Glutamatergic neuron (in vitro differentiated cells): ENCODE results near the gene SLC22A13. TPM values are rescaled to one million over a fixed set of nuclear protein-coding genes. Genes with fewer than 3 reads are reported as not detected.
"Not testable (repeated sequence)": the region's sequence is repeated elsewhere in the genome, so short reads cannot be mapped to it uniquely, and the experiment has no call there.

Experiments
- DNase-seq: peaks from one replicate; pipeline ENCODE4 v3.0.0; 2022
- H3K27ac Mint-ChIP-seq: one replicate; pipeline ENCODE4 v1.8.0; 2020; ENCODE audit warnings: mild to moderate bottlenecking, mixed read lengths, inconsistent platforms; ENCODE audit not compliant: unreplicated experiment
- H3K27me3 Mint-ChIP-seq: one replicate; pipeline ENCODE4 v1.8.0; 2020; ENCODE audit warnings: mild to moderate bottlenecking, moderate library complexity, mixed read lengths, inconsistent platforms; ENCODE audit not compliant: unreplicated experiment
- H3K36me3 Mint-ChIP-seq: one replicate; pipeline ENCODE4 v1.8.0; 2020; ENCODE audit warnings: mild to moderate bottlenecking, mixed read lengths, inconsistent platforms; ENCODE audit not compliant: unreplicated experiment
- H3K4me1 Mint-ChIP-seq: one replicate; pipeline ENCODE4 v1.8.0; 2020; ENCODE audit warnings: mild to moderate bottlenecking, low read depth, mixed read lengths, inconsistent platforms; ENCODE audit not compliant: unreplicated experiment
- H3K4me3 Mint-ChIP-seq: one replicate; pipeline ENCODE4 v1.8.0; 2020; ENCODE audit warnings: mild to moderate bottlenecking, mixed read lengths, inconsistent platforms; ENCODE audit not compliant: unreplicated experiment
- H3K9me3 Mint-ChIP-seq: one replicate; pipeline ENCODE4 v1.8.0; 2020; ENCODE audit warnings: mild to moderate bottlenecking, moderate library complexity, mixed read lengths, inconsistent platforms; ENCODE audit not compliant: unreplicated experiment
- CTCF ChIP-seq: fragments of 200-600 bp; sonication (generic); IDR thresholded peaks from one replicate; pipeline ENCODE4 v1.5.0; 2021; ENCODE audit not compliant: partially characterized antibody, unreplicated experiment
- total RNA-seq: library from RNA; stranded (reverse); fragmentation: NEBNext Ultra II Directional; extraction: Animal tissue kit (Norgen Biotek cat#: 25700); gene quantifications from one replicate; pipeline ENCODE4 v1.2.1, GENCODE V29; 2021; ENCODE audit not compliant: unreplicated experiment

SLC22A13 gene
- total RNA-seq, 1 donor from 2014 or later, result 1.5 TPM

- H3K4me1 Mint-ChIP-seq, result peaks cover 8% of the 10 kb centered on the region
- no peak overlapping the region for H3K27ac Mint-ChIP-seq
- TF ChIP-seq CTCF, result no peak
- no peak overlapping the region for H3K4me3 Mint-ChIP-seq
- peaks cover 1% of the 10 kb centered on the region for H3K36me3 Mint-ChIP-seq
- peaks cover 3% of the 10 kb centered on the region for H3K27me3 Mint-ChIP-seq
- peaks cover 2% of the 10 kb centered on the region for H3K9me3 Mint-ChIP-seq
- no peak for DNase-seq
Observed at GRCh38 chr3:38317192-38317759, 51.7 kb downstream of the SLC22A13 start.

- peaks cover 5% of the 10 kb centered on the region for H3K4me1 Mint-ChIP-seq
- H3K36me3 Mint-ChIP-seq, result no peaks in the 10 kb centered on the region
- H3K9me3 Mint-ChIP-seq, result peaks cover 2% of the 10 kb centered on the region
- TF ChIP-seq CTCF, result no peak
- no peak overlapping the region for H3K4me3 Mint-ChIP-seq
- peaks cover 2% of the 10 kb centered on the region for H3K27me3 Mint-ChIP-seq
- no peak overlapping the region for H3K27ac Mint-ChIP-seq
- no peak for DNase-seq
Observed at GRCh38 chr3:38318766-38319671, 53.4 kb downstream of the SLC22A13 start.

- H3K9me3 Mint-ChIP-seq, H3K36me3 Mint-ChIP-seq, H3K27me3 Mint-ChIP-seq, DNase-seq, H3K4me3 Mint-ChIP-seq, H3K27ac Mint-ChIP-seq, H3K4me1 Mint-ChIP-seq: not testable (repeated sequence)
Observed at GRCh38 chr3:38320638-38321037, 55.0 kb downstream of the SLC22A13 start.

- Mint-ChIP-seq H3K4me3 (no peak overlapping the region), H3K27ac (no peak overlapping the region), H3K4me1 (no peaks in the 10 kb centered on the region), H3K36me3 (no peaks in the 10 kb centered on the region), H3K9me3 (peaks cover 4% of the 10 kb centered on the region), H3K27me3 (no peaks in the 10 kb centered on the region)
- DNase-seq, result no peak
- TF ChIP-seq CTCF, result no peak
Observed at GRCh38 chr3:38323060-38323459, 57.4 kb downstream of the SLC22A13 start.

DNA sequence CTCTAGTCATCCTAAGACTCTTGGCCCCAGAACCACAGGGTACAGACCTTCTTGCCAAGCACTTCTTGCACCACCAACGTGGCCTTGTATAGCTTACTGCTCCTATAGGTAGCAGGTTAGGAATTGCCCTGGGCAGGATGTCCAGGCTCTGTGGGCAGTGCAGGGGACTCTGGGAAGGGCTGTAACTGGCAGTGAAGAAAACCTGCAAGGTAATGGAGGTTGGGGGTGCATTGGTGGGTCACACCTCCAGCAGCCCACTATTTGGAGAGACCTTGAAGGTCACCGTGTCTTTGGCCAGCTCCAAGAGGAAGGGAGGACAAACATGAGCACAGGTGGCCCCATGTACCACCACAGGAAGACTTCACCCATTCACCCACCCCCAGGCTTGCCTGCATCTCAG is 59.6 kb downstream of the SLC22A13 start:
- no peaks in the 10 kb centered on the region for H3K27me3 Mint-ChIP-seq
- H3K27ac Mint-ChIP-seq, result no peak overlapping the region
- H3K36me3 Mint-ChIP-seq, result no peaks in the 10 kb centered on the region
- no peak for TF ChIP-seq CTCF
- no peaks in the 10 kb centered on the region for H3K4me1 Mint-ChIP-seq
- H3K9me3 Mint-ChIP-seq, result peaks cover 4% of the 10 kb centered on the region
- no peak overlapping the region for H3K4me3 Mint-ChIP-seq
- DNase-seq, result no peak
